ENCODE results near the gene ZNF582. TPM values are rescaled to one million over a fixed set of nuclear protein-coding genes. Genes with fewer than 3 reads are reported as not detected.

Gene ZNF582
- 4.5 TPM for total RNA-seq

GRCh38 chr19:56393119-56394012, at the start of gene ZNF582:
ZNF582 (minus strand) TSS chr19:56393534; CDS start chr19:56391752, 1,782 bp downstream.
- FAIRE-seq: no peak

GRCh38 chr19:56441206-56441792, 48.0 kb upstream of the ZNF582 start:
- no peak for FAIRE-seq
- no peak for DNase-seq (ENCODE audit: low spot score in 2 of 2)

More at GRCh38 chr19:56393119-56394012, at the start of gene ZNF582:
- DNase-seq (ENCODE audit: low spot score in 2 of 2): peak; percentile 90 to 97

GRCh38 chr19:56423985-56424353, 30.6 kb upstream of the ZNF582 start:
- FAIRE-seq: no peak

GRCh38 chr19:56423276-56423984, 30.1 kb upstream of the ZNF582 start:
- no peak for DNase-seq (ENCODE audit: low spot score in 2 of 2)
- no peak for FAIRE-seq

More at GRCh38 chr19:56423985-56424353, 30.6 kb upstream of the ZNF582 start:
- no peak for DNase-seq (ENCODE audit: low spot score in 2 of 2)

GRCh38 chr19:56405062-56405461, 11.7 kb upstream of the ZNF582 start:
- FAIRE-seq (no peak), DNase-seq (ENCODE audit: low spot score in 2 of 2) (no peak)

GRCh38 chr19:56404705-56405056, 11.3 kb upstream of the ZNF582 start:
- DNase-seq (ENCODE audit: low spot score in 2 of 2): no peak

GRCh38 chr19:56403764-56404704, 10.7 kb upstream of the ZNF582 start, which contains the start of gene ZNF583:
ZNF583 (plus strand) TSS chr19:56404332; CDS start chr19:56407115, 2,783 bp downstream.
- DNase-seq (ENCODE audit: low spot score in 2 of 2) (peak; percentile 90 to 93), FAIRE-seq (no peak)

More at GRCh38 chr19:56404705-56405056, 11.3 kb upstream of the ZNF582 start:
- FAIRE-seq: no peak

- no peak for FAIRE-seq
- DNase-seq (ENCODE audit: low spot score in 2 of 2): no peak
These were observed 9.9 kb upstream of the ZNF582 start for GRCh38 chr19:56403261-56403660.

GRCh38 chr19:56400485-56400884, 7.2 kb upstream of the ZNF582 start:
- DNase-seq (ENCODE audit: low spot score in 2 of 2) (no peak), FAIRE-seq (no peak)

GRCh38 chr19:56398809-56399208, 5.5 kb upstream of the ZNF582 start:
- DNase-seq (ENCODE audit: low spot score in 2 of 2) (no peak), FAIRE-seq (no peak)

GRCh38 chr19:56383826-56384605, 9.3 kb downstream of the ZNF582 start:
- DNase-seq (ENCODE audit: low spot score in 2 of 2) (no peak), FAIRE-seq (no peak)

- no peak for DNase-seq (ENCODE audit: low spot score in 2 of 2)
- FAIRE-seq: no peak
These were observed 16.0 kb downstream of the ZNF582 start for GRCh38 chr19:56377105-56377924.

- DNase-seq (ENCODE audit: low spot score in 2 of 2): no peak
- no peak for FAIRE-seq
These were observed 21.1 kb downstream of the ZNF582 start for GRCh38 chr19:56372281-56372680.

- FAIRE-seq: no peak
- DNase-seq (ENCODE audit: low spot score in 2 of 2): no peak
These were observed 23.3 kb downstream of the ZNF582 start for GRCh38 chr19:56369886-56370676.

- FAIRE-seq (no peak), DNase-seq (ENCODE audit: low spot score in 2 of 2) (peak; percentile 31 to 72)
These were observed 25.3 kb downstream of the ZNF582 start for GRCh38 chr19:56367829-56368711.

GRCh38 chr19:56360841-56361240, 32.5 kb downstream of the ZNF582 start:
- FAIRE-seq (no peak), DNase-seq (ENCODE audit: low spot score in 2 of 2) (no peak)

- DNase-seq (ENCODE audit: low spot score in 2 of 2): no peak
- FAIRE-seq: no peak
These were observed 36.4 kb downstream of the ZNF582 start for GRCh38 chr19:56356944-56357343.
